Esophagus muscularis mucosa (tissue), 4 donors: ENCODE data around the gene MAP1B.

Experiments
- CTCF ChIP-seq, 3 experiments: fragments of 200-600 bp in 2 of 3; fragments of 450-650 bp in 1 of 3; sonication (generic) in 2 of 3; IDR thresholded peaks; one replicate each; pipeline ENCODE4 v1.5.1; 2017 to 2019; ENCODE audit warnings: antibody characterized with exemption in 3 of 3, mild to moderate bottlenecking in 2 of 3, moderate library complexity in 1 of 3
- EP300 ChIP-seq: sonication (generic); formaldehyde crosslinking; IDR thresholded peaks from one replicate; pipeline ENCODE4 v1.6.1; 2017; ENCODE audit warnings: antibody characterized with exemption
- POLR2A ChIP-seq: fragments of 450-650 bp; IDR thresholded peaks from one replicate; pipeline ENCODE4 v1.6.1; 2017; ENCODE audit warnings: antibody characterized with exemption, moderate library complexity, mild to moderate bottlenecking, low read depth

- TF ChIP-seq POLR2A, result no peak
- TF ChIP-seq EP300, result no peak
- TF ChIP-seq CTCF (IDR thresholded peaks at IDR 0.05), result no peak
Observed at GRCh38 chr5:72093824-72094223, 13.5 kb upstream of the MAP1B start.
